K562 (cell line): Measurements from ENCODE around the gene TMPRSS9. TPM values are rescaled to one million over a fixed set of nuclear protein-coding genes. Genes with fewer than 3 reads are reported as not detected.

ENCODE experiments used
- CCAR2 ChIP-seq: fragments of 200-400 bp; formaldehyde crosslinking; IDR thresholded peaks from 2 replicates; pipeline ENCODE4 v1.6.1; 2017; ENCODE audit warnings: mild to moderate bottlenecking, low read depth, low read length
- CCNT2 ChIP-seq: IDR thresholded peaks from 2 replicates; pipeline ENCODE4 v1.6.1; 2011; ENCODE audit warnings: borderline replicate concordance, low read depth, mild to moderate bottlenecking, moderate library complexity, mixed read lengths, low read length; ENCODE audit not compliant: insufficient read length; ENCODE audit errors: extremely low read depth
- CHD7 ChIP-seq: fragments of 200-600 bp; sonication (generic); IDR thresholded peaks from one replicate; pipeline ENCODE4 v1.6.1; 2012; ENCODE audit warnings: mild to moderate bottlenecking, low read depth, low read length, inconsistent platforms
- COPS2 ChIP-seq: fragments of 450-650 bp; conservative IDR thresholded peaks from 2 replicates; pipeline ENCODE4 v1.6.1; 2016; ENCODE audit warnings: mild to moderate bottlenecking, moderate library complexity
- GABPB2 ChIP-seq: fragments of 250-450 bp; sonication (Bioruptor Pico); conservative IDR thresholded peaks from 2 replicates; pipeline ENCODE4 v1.5.1; 2021; ENCODE audit warnings: mild to moderate bottlenecking
- HNRNPUL1 ChIP-seq: fragments of 200-400 bp; formaldehyde crosslinking; IDR thresholded peaks from 2 replicates; pipeline ENCODE4 v1.6.1; 2017; ENCODE audit warnings: low read length
- HOXB6 ChIP-seq: fragments of 250-450 bp; sonication (Bioruptor Pico); IDR thresholded peaks from 2 replicates; pipeline ENCODE4 v1.5.1; 2022; ENCODE audit warnings: mild to moderate bottlenecking, borderline replicate concordance
- RHOXF2B ChIP-seq: fragments of 250-450 bp; sonication (Bioruptor Pico); conservative IDR thresholded peaks from 2 replicates; pipeline ENCODE4 v1.5.1; 2021
- SLC30A9 ChIP-seq: fragments of 250-450 bp; sonication (Bioruptor Pico); IDR thresholded peaks from 2 replicates; pipeline ENCODE4 v1.8.0; 2022; ENCODE audit warnings: mild to moderate bottlenecking, moderate library complexity
- TGIF2 ChIP-seq: sonication (generic); formaldehyde crosslinking; IDR thresholded peaks from 2 replicates; pipeline ENCODE4 v1.8.1; 2022; ENCODE audit warnings: mild to moderate bottlenecking, missing genetic modification reagents, moderate library complexity
- ZFPM2 ChIP-seq: fragments of 250-450 bp; sonication (Bioruptor Pico); IDR thresholded peaks from 2 replicates; pipeline ENCODE4 v1.5.1; 2022; ENCODE audit warnings: mild to moderate bottlenecking
- ZNF12 ChIP-seq: sonication (generic); formaldehyde crosslinking; IDR thresholded peaks from 2 replicates; pipeline ENCODE4 v1.4.0; 2020; ENCODE audit warnings: mild to moderate bottlenecking, missing genetic modification reagents
- ZNF431 ChIP-seq: sonication (generic); formaldehyde crosslinking; IDR thresholded peaks from 2 replicates; pipeline ENCODE4 v1.8.0; 2022; ENCODE audit warnings: mild to moderate bottlenecking, missing genetic modification reagents
- ZNF512 ChIP-seq: IDR thresholded peaks from 2 replicates; pipeline ENCODE4 v1.6.1; 2016; ENCODE audit warnings: missing genetic modification characterization, missing compliant biosample characterization
- ZNF707 ChIP-seq: fragments of 250-450 bp; sonication (Bioruptor Pico); conservative IDR thresholded peaks from 2 replicates; pipeline ENCODE4 v1.8.0; 2022; ENCODE audit warnings: inconsistent platforms, mild to moderate bottlenecking, moderate library complexity
- polyA plus RNA-seq, 8 experiments: library from polyadenylated mRNA; depleted of rRNA in 4 of 8; stranded (reverse) in 5 of 8; unstranded in 3 of 8; fragments of >200 nt; fragmentation: Nextera tagmentation in 2 of 8; fragmentation: Illumina TruSeq in 1 of 8; extraction: Ambion mirVana in 2 of 8; extraction: Trizol in 1 of 8; gene quantifications; 2 replicates each; pipeline versions ENCODE4 v1.2.1 to v1.2.3, GENCODE V29; 2011 to 2014; ENCODE audit warnings: inconsistent platforms in 1 of 8, missing spikeins in 1 of 8
- total RNA-seq, 7 experiments: library from RNA; depleted of rRNA in 6 of 7; stranded (reverse); fragments of >200 nt in 6 of 7; fragmentation: Illumina TruSeq in 2 of 7; extraction: Trizol in 2 of 7; gene quantifications; 2 replicates each; pipeline versions ENCODE4 v1.2.1 to v1.2.3, GENCODE V29; 2011 to 2021; ENCODE audit warnings: low replicate concordance in 1 of 7

The TMPRSS9 gene
- total and polyA plus RNA-seq, 9 of the 15 experiments (the other 6 are each of a cell fraction or from before 2014, with no cell fraction given) = 0.01 to 0.03 TPM; not detected in 7

- no peak for TF ChIP-seq CHD7
- TF ChIP-seq HOXB6 = no peak
- peak; percentile 64 for TF ChIP-seq CCNT2
- TF ChIP-seq ZNF12 (CRISPR knock-in tag) = no peak
- TF ChIP-seq SLC30A9 (CRISPR knock-in tag) = no peak
- TF ChIP-seq TGIF2 = no peak
- no peak for TF ChIP-seq COPS2
- no peak; the same call in 1 of the 2 replicates for TF ChIP-seq ZNF431 (CRISPR knock-in tag)
- no peak for TF ChIP-seq RHOXF2B (CRISPR knock-in tag)
- TF ChIP-seq HNRNPUL1 = no peak
- no peak; the same call in none of the 2 replicates for TF ChIP-seq ZNF707
- no peak for TF ChIP-seq GABPB2 (CRISPR knock-in tag)
- no peak for TF ChIP-seq ZFPM2
- no peak for TF ChIP-seq ZNF512 (tag)
- TF ChIP-seq CCAR2 = no peak
Measured at GRCh38 chr19:2427429-2428320, 67.6 kb downstream of the TMPRSS9 start, which contains the start of gene TIMM13 (continued).
